Activated CD4-positive, alpha-beta T cell treated with anti-CD3 and anti-CD28 coated beads, Interleukin-2, amount 50 U/mL, for 16 hours (primary cell): Measurements from ENCODE around the gene DCD.
"Not testable (repeated sequence)": the region's sequence is repeated elsewhere in the genome, so short reads cannot be mapped to it uniquely, and the experiment has no call there.

Source experiments
- DNase-seq: peaks from one replicate; pipeline ENCODE4 v3.0.0-alpha.2; 2020

Gene DCD

GRCh38 chr12:54650889-54651288, 2.7 kb upstream of the DCD start:
- DNase-seq: no peak

GRCh38 chr12:54650409-54650808, 2.2 kb upstream of the DCD start:
- no peak for DNase-seq

GRCh38 chr12:54649825-54650224, 1.7 kb upstream of the DCD start:
- DNase-seq: no peak

- no peak for DNase-seq
Observed at GRCh38 chr12:54641554-54641953, 6.6 kb downstream of the DCD start.

- DNase-seq: no peak
Observed at GRCh38 chr12:54641089-54641488, 7.1 kb downstream of the DCD start.

- DNase-seq: not testable (repeated sequence)
Observed at GRCh38 chr12:54639112-54639511, 9.1 kb downstream of the DCD start.

GRCh38 chr12:54634795-54635194, 13.4 kb downstream of the DCD start, which contains the start of gene LACRT:
TSS of gene LACRT (minus strand) at chr12:54634895. CDS start at chr12:54634841, 54 bp downstream.
- no peak for DNase-seq

GRCh38 chr12:54631988-54632728, 16.0 kb downstream of the DCD start:
- DNase-seq: no peak

GRCh38 chr12:54631551-54631950, 16.6 kb downstream of the DCD start:
- DNase-seq: no peak

GRCh38 chr12:54629925-54630324, 18.2 kb downstream of the DCD start:
- DNase-seq: no peak

GRCh38 chr12:54628186-54628846, 19.8 kb downstream of the DCD start:
- DNase-seq: no peak

- no peak for DNase-seq
Observed at GRCh38 chr12:54627304-54627703, 20.9 kb downstream of the DCD start.

GRCh38 chr12:54625598-54625997, 22.6 kb downstream of the DCD start:
- no peak for DNase-seq

GRCh38 chr12:54624315-54625279, 23.6 kb downstream of the DCD start:
- DNase-seq: no peak

- no peak for DNase-seq
Observed at GRCh38 chr12:54622463-54623183, 25.5 kb downstream of the DCD start.

GRCh38 chr12:54616933-54617680, 31.1 kb downstream of the DCD start:
- no peak for DNase-seq

GRCh38 chr12:54612225-54612750, 35.9 kb downstream of the DCD start:
- no peak for DNase-seq

- no peak for DNase-seq
Observed at GRCh38 chr12:54611715-54612149, 36.4 kb downstream of the DCD start.

- DNase-seq: no peak
Observed at GRCh38 chr12:54608769-54609168, 39.4 kb downstream of the DCD start.

GRCh38 chr12:54608156-54608555, 40.0 kb downstream of the DCD start:
- DNase-seq: no peak

- no peak for DNase-seq
Observed at GRCh38 chr12:54606556-54606955, 41.6 kb downstream of the DCD start.
